GM12864 (cell line): ENCODE data around the gene ETS1.

ENCODE experiments used
- DNase-seq: peaks from one replicate; pipeline ENCODE4 v3.0.0-alpha.2; 2011; ENCODE audit warnings: low read depth
- H3K4me3 ChIP-seq: 2 replicates; pipeline ENCODE4 v1.5.1; 2011; ENCODE audit warnings: mild to moderate bottlenecking, low read depth, low read length, control low read depth
- CTCF ChIP-seq: IDR thresholded peaks from 2 replicates; pipeline ENCODE4 v1.5.1; 2011; ENCODE audit warnings: low read depth, mild to moderate bottlenecking, moderate library complexity, low read length, control low read depth, inconsistent platforms; ENCODE audit errors: missing control alignments

ETS1 gene

GRCh38 chr11:128628686-128629085 is 41.3 kb upstream of the ETS1 start:
- TF ChIP-seq CTCF, result no peak
- no peak for DNase-seq
- H3K4me3 ChIP-seq, result no peak overlapping the region

DNA sequence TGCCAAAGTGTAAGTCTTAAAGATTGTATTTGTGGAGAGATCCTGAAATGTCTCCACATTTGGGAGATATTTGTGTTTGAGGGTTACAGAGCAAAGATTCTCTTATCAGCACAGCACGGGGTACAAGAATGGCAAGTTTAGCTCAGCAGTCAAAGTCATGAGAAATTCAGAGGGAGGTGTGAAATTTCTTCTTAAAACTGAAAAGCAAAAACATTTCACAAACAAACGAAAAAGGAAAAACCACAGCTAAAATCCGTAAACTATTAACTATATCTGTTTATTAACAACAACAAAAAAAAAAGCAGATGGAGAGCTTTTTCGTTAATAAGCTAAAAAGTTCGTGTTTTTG is 40.9 kb upstream of the ETS1 start:
- H3K4me3 ChIP-seq, result no peak overlapping the region
- no peak for DNase-seq
- TF ChIP-seq CTCF, result no peak

- no peak for DNase-seq
- peak; percentile 9 for TF ChIP-seq CTCF
- no peak overlapping the region for H3K4me3 ChIP-seq
These were observed 40.4 kb upstream of the ETS1 start for GRCh38 chr11:128627666-128628324.

DNA sequence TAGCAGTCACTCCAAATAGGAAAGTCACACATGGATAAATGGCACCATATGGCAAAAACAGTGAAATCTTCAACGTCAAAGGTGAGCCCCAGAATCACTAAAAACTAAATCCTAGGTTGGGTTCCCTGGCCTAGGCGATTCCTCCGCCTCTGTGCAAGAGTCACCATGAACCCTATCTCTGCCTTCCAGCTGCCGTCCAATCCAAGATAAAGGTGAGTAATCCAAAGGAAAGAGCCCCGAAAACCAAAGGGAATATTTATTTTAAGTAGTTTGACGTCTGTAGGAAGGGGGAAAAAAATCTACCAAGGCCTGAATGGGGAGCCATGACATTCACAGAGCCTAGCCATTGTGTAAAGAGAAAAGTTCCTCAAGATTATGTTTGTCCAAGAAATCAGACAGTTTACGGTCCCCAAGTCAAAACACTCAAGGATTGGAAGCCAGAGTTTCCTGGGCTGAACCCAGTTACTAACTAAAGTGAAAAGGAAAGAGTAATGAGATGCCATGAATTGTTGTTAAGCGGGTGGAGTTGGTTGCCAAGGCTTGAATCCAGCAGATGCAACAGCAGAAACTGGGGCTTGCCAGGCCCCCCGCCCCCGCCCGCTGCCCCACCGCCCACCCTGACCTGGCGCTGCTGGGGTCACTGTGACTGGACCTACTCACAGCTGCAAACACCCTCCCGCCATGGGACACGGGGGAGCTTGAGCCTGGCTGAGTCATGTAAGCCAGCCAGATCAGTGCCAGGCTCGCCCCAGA is 39.7 kb upstream of the ETS1 start:
- no peak overlapping the region for H3K4me3 ChIP-seq
- no peak for DNase-seq
- no peak for TF ChIP-seq CTCF

- TF ChIP-seq CTCF, result no peak
- no peak overlapping the region for H3K4me3 ChIP-seq
- no peak for DNase-seq
These were observed 38.4 kb upstream of the ETS1 start for GRCh38 chr11:128625746-128626145.

DNA sequence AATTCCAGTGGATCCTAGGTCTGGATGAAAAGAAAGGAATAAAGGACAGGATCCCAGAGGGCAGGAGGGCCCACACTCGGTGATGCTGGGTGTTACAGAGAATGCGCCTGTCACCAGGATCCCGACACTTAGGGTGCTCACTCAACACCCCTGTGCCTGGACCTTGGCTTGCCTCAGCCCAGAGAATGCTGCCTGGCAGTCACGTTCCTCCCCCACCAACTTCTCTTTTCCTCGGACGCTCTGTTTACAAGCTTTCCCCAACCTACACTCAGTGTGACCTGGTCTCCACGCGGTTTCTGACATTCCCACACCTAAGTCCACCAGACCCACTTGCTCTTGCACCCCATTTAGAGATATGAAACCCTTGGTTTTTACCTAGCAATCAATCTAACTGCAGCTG is 38.0 kb upstream of the ETS1 start:
- no peak for DNase-seq
- no peak overlapping the region for H3K4me3 ChIP-seq
- TF ChIP-seq CTCF, result no peak
